Measurements from ENCODE around the gene EFNA5.

The EFNA5 gene

GRCh38 chr5:107542831-107543231, 127.9 kb downstream of the EFNA5 start:
- DNase-seq, result peak in 2 of 3 experiments; percentile 53 to 81

- DNase-seq, result peak in 2 of 3 experiments; percentile 79 to 94
Measured at GRCh38 chr5:107542428-107542827, 128.3 kb downstream of the EFNA5 start.

GRCh38 chr5:107541400-107541799, 129.3 kb downstream of the EFNA5 start:
- DNase-seq, result no peak

- no peak for DNase-seq
Measured at GRCh38 chr5:107539726-107540330, 130.9 kb downstream of the EFNA5 start.

- DNase-seq, result no peak
Measured at GRCh38 chr5:107538805-107539445, 131.8 kb downstream of the EFNA5 start.

- DNase-seq, result no peak
Measured at GRCh38 chr5:107538331-107538730, 132.4 kb downstream of the EFNA5 start.

DNA sequence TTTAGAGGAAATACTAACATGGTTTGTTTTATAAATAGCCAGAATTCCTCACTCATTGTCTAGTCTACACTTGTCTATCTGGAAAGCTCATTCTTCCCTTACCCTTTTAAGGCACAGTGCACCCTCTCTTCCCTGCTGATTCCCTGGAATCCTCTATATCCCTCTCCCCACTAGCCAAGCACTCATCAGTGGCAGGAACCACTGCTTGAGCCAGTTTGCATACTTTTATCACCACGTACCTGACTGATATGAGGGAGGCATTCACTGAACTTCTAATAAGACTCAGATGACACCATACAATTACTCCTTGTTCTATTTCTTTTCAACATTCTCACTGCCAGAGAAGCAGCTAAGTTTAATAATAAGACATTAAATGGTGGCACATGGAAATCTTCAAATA, 134.9 kb downstream of the EFNA5 start:
- no peak for DNase-seq

GRCh38 chr5:107533910-107534876, 136.5 kb downstream of the EFNA5 start:
- peak in 2 of 3 experiments; percentile 22 to 81 for DNase-seq

GRCh38 chr5:107532916-107533315, 137.8 kb downstream of the EFNA5 start:
- no peak for DNase-seq

DNA sequence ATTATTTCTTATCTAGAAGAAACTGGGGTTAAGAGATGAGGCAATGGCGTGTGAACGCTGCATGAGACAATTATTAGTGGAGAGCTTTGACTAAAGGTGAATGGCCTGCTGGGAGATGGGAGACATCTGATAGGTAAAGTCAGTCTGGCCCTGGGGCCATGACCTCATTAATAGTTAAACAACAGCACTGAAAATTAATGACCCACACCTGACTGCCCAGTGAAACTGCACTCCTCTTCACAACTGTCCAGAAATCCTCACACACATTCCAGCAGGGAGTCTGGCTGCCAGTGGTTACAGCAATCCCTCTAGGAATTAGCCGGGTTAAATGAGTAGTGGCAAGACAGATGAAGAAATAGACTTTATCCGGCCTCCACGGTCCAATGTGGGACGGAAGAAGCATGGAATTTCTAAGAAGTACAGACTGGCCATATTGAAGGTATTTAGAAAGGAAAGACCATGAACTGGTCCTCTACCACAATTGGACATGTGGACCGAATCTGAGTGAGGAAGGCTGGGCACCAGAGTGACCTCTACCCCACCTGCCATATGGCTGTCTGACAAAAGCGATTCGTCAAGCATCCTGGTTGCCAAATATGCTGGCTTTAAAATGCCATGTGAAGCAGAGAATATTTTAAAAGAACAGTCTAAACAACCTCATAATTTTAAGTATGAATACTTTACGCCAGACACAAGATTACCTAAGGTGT, 138.4 kb downstream of the EFNA5 start:
- no peak for DNase-seq

DNA sequence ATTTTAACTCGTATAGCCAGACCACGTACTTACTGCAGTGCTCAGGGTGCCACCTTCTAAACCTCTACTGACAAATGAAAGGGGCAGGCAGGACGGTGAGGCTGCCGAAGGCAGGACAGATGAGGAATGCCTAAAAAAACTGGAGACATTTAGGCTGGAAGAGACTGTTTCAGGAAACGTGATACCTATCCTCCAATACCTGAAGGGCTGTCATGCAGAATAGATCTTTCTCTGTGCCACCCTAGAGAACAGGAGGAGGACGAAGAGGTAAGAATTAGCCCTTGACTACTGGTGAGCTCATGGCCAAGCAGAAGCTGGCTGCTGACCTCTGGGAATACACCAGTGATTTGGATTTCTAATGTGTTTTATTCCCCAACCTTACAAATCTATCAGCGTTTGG, 139.4 kb downstream of the EFNA5 start:
- DNase-seq, result no peak

GRCh38 chr5:107529618-107530017, 141.1 kb downstream of the EFNA5 start:
- no peak for DNase-seq

DNA sequence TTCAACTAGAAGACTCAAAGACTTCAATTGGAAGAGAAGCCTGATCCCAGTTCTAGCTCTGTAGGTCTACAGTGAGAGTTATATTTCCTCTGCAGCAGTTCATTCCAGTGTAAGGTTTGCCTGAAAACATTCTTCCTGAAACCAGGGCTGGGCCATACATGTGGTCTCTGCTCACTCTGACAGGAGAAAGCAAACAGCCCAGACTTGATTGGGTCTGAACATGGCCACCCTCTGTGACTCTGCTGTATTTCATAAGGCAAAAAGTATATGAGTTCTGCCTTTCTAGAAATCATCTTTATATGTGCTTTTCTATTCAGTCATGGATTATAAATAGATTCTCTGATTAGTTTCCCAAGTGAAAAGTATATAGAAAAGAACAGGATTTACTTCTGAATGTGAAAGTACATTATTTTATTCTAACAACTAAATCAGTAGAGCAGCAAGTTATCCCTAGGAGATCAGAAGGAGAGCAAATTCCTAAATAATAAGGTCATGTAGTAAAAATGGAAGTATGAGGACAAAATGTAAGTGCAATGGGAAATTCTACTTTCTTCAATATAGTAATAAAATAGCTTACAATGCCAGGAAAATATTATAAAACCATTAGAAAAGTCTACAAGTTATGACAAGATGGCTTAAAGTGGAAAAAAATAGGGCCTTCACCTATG, 144.3 kb downstream of the EFNA5 start:
- DNase-seq, result no peak

DNA sequence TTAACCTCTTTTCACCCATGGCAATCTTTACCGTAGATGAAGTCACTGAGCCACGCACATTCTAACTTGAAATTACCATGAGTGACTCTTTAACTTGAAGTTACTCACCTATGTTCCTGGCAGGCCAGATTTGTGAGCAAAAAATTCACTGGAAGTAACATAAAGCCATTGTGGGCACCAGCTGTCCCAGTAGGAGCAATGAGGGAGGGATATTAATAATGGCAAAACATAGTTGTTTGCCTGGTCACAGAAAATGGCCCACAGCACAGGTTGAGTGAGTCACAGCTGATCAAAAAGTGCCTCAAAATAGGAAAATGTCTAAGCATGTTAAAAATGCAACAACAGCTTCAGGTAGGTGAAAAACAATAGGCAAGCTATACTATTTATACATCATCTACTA, 146.6 kb downstream of the EFNA5 start:
- DNase-seq, result no peak

DNA sequence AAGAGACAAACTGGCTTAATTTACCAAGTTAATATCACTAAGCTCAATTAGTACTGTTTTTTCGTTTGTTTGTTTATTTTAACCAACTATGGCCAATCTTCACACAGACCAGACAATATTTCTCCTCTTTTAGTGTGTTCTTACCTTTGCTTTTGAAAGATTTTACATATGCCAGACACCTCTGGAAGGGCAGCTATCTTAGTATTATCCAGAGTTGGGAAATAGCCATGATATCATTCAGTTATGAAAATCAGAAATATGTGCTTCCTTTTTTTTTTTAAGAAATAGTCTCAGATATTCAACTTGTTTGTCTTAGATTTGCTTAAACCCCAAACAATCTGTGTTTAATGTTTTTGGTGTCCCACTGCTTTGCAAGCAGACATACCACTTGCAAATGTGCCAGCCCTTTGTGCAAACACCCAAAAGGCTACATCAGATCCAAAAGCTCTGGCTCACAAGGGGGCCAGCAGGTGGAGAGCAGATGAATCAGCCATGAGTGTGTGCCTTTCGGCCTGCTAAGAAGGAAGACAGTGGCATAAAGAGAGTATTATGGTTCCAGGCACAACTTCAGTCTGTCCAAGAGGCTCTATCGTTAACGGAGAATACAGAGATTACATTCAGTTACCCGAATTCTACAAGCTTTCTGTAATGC, 147.6 kb downstream of the EFNA5 start:
- peak in 1 of 3 experiments; percentile 70 for DNase-seq

DNA sequence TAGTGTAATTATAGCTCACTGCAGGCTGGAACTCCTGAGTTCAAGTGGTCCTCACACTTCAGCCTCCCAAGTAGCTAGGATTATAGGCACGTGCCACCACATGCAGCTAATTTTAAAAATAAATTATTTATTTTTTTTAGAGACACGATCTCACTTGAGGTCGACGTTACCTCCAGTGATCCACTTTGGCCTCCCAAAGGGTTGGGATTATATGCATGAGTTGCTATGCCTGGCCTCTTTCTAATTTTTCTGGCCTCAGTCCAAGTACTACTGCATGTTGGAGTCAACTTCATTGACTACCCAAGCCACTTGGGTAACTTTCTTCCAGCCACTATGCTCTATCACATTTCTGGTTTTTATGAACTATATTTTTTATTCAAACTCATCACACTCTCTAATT, 148.3 kb downstream of the EFNA5 start:
- DNase-seq, result peak in 1 of 3 experiments; percentile 45

- peak; percentile 19 to 68 (median 28) for DNase-seq
Measured at GRCh38 chr5:107519900-107520354, 150.8 kb downstream of the EFNA5 start.

- no peak for DNase-seq
Measured at GRCh38 chr5:107518616-107519015, 152.1 kb downstream of the EFNA5 start.

- DNase-seq, result peak in 2 of 3 experiments; percentile 2 to 49
Measured at GRCh38 chr5:107518190-107518589, 152.5 kb downstream of the EFNA5 start.

DNA sequence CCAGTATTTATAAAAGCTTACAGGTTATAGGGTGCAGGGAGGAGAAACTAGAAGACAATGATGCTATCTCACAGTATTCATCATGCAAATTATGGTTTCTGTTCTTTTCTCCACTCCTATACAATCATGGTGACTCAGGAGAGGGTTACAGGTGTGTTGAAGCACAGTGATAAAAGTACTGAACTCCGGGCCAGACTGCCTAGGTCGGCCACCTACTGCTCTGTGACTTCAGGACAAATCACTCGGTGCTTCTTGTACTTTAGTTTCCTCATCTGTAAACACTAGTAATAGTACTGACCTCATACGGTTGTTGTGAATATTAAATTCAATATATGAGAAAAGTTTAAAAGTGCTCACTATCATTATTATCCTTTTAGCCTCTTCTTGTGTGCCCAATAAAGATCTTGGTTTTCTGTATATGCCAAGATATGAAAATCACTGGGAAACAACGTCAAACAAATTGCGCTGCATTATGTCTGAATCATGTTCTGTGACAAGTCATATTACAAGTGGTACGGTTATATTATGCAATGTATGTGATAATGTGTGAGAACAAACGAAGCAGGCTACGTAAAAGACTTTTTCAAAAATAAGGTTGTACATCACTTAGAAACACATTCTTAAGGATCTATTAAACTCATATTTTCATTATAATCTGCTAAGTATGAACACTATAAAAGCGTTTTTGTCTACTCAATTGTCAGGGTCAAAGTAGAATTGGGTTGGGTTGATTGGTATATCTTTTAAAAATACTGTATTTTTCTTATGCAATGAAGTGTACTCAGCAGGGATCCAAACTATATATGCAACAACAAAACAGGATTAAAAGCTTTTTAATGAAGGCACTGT, 153.3 kb downstream of the EFNA5 start:
- no peak for DNase-seq
